Breast epithelium (tissue), 3 donors: Measurements from ENCODE around the gene PDS5B.

Experiments
- CTCF ChIP-seq, 3 donors: fragments of 450-650 bp; IDR thresholded peaks; one replicate each; pipeline ENCODE4 v1.5.1; 2016 to 2017; ENCODE audit warnings: antibody characterized with exemption in 3 of 3, mild to moderate bottlenecking in 3 of 3, moderate library complexity in 3 of 3
- POLR2A ChIP-seq: fragments of 450-650 bp; IDR thresholded peaks from one replicate; pipeline ENCODE4 v1.6.1; 2016; ENCODE audit warnings: antibody characterized with exemption, mild to moderate bottlenecking, moderate library complexity

GRCh38 chr13:32804673-32805230 lies 218.5 kb downstream of the PDS5B start:
- TF ChIP-seq CTCF (IDR thresholded peaks at IDR 0.05) (no peak), POLR2A (no peak)
